Heart left ventricle (tissue), 13 donors: Measurements from ENCODE around the gene ZFYVE19.

ENCODE experiments used
- CTCF ChIP-seq, 12 donors: fragments of 200-600 bp; sonication (generic) in 4 of 12; IDR thresholded peaks; one replicate each; pipeline versions ENCODE4 v1.5.0 to v1.8.0; 2018 to 2022; ENCODE audit warnings: antibody characterized with exemption in 12 of 12, mild to moderate bottlenecking in 5 of 12
- POLR2A ChIP-seq, 2 donors: fragments of 450-650 bp; IDR thresholded peaks; one replicate each; pipeline ENCODE4 v1.6.1; 2017; ENCODE audit warnings: antibody characterized with exemption in 2 of 2, mild to moderate bottlenecking in 2 of 2, moderate library complexity in 2 of 2
- donor health status: ischemic (EF 13 %, LVEDD 7.1; RV severe dilation, severe dysfunction).
- donor health status: DM: no; HTN: yes; CAD: no.
- donor health status: DM: no; HTN: no; CAD: no.
- donor health status: ischemic (EF 25% LVEDD 6.9; RV normal size, moderate dysfunction).
- donor health status: ischemic (EF 25% LVEDD 5.7; RV mildly dilated, moderate dysfunction).
- donor health status: ischemic (EF 35%, LVEDD 5.7; RV mildly dilated, moderate dysfunction).
- donor health status: nonischemic (EF 11% LVEDD 7.7; RV severe dilation, severe dysfunction).
- donor health status: DM: yes; HTN: yes; CAD: no.
- donor health status: PGD.
- donor health status: ischemic (EF 29% LVEDD 5.4; RV normal size, mild dysfunction).
- donor health status: nonischemic (EF 23%, LVEDD 6.1; RV moderate dilation, normal function).

- TF ChIP-seq CTCF (IDR thresholded peaks at IDR 0.05), result no peak
- no peak for TF ChIP-seq POLR2A (IDR thresholded peaks at IDR 0.05)
Measured at GRCh38 chr15:40821195-40821594, 14.3 kb downstream of the ZFYVE19 start.
